Fibroblast of mammary gland (primary cell): ENCODE measurements around the gene UBE2N.

Source experiments
- DNase-seq: peaks from one replicate; pipeline ENCODE4 v3.0.0-alpha.2; 2010; ENCODE audit warnings: low read depth
- H3K4me3 ChIP-seq: 2 replicates; pipeline ENCODE4 v1.5.1; 2011; ENCODE audit warnings: low read depth, mild to moderate bottlenecking, low read length, moderate library complexity; ENCODE audit not compliant: control insufficient read depth
- CTCF ChIP-seq: conservative IDR thresholded peaks from 2 replicates; pipeline ENCODE4 v1.5.1; 2011; ENCODE audit warnings: low read depth, low read length, inconsistent platforms; ENCODE audit not compliant: control insufficient read depth, insufficient read depth

UBE2N gene

GRCh38 chr12:93447555-93448290 lies 6.0 kb upstream of the UBE2N start:
- no peak overlapping the region for H3K4me3 ChIP-seq
- no peak for DNase-seq
- TF ChIP-seq CTCF = no peak

GRCh38 chr12:93443576-93443975 lies 1.8 kb upstream of the UBE2N start:
- no peak for DNase-seq
- no peak overlapping the region for H3K4me3 ChIP-seq
- no peak for TF ChIP-seq CTCF

- peak; percentile 16 for DNase-seq
- peak overlapping the region; percentile 71 for H3K4me3 ChIP-seq
- no peak for TF ChIP-seq CTCF
These were observed 929 bp upstream of the UBE2N start for GRCh38 chr12:93442411-93443340.

- peak overlapping the region; percentile 71 for H3K4me3 ChIP-seq
- no peak for TF ChIP-seq CTCF
- DNase-seq = no peak
These were observed 598 bp downstream of the UBE2N start for GRCh38 chr12:93441081-93441616.

GRCh38 chr12:93440043-93440835 lies 1.5 kb downstream of the UBE2N start:
- TF ChIP-seq CTCF = no peak
- peak; percentile 63 for DNase-seq
- peak overlapping the region; percentile 71 for H3K4me3 ChIP-seq
